Colonic mucosa (tissue), 4 donors: ENCODE results near the gene CTNS. TPM values are rescaled to one million over a fixed set of nuclear protein-coding genes. Genes with fewer than 3 reads are reported as not detected.
A peak's percentile ranks its signal among the peaks of the same experiment; 100 is the strongest.

ENCODE experiments used
- DNase-seq: peaks from one replicate; pipeline ENCODE4 v3.0.0-alpha.2; 2020
- H3K27ac ChIP-seq: fragments of 200-600 bp; one replicate; pipeline ENCODE4 v1.8.0; 2021
- H3K27me3 ChIP-seq: fragments of 200-600 bp; one replicate; pipeline ENCODE4 v1.8.0; 2021
- H3K36me3 ChIP-seq: fragments of 200-600 bp; one replicate; pipeline ENCODE4 v1.8.0; 2021
- H3K4me1 ChIP-seq: fragments of 200-600 bp; one replicate; pipeline ENCODE4 v1.8.0; 2021; ENCODE audit warnings: mild to moderate bottlenecking
- H3K4me3 ChIP-seq: fragments of 200-600 bp; one replicate; pipeline ENCODE4 v1.8.0; 2021
- H3K9ac ChIP-seq, 2 donors: one replicate each; pipeline ENCODE4 v1.7.0; 2013; ENCODE audit warnings: control low read depth in 2 of 2, low read depth in 2 of 2, low read length in 2 of 2
- H3K9me3 ChIP-seq: fragments of 200-600 bp; one replicate; pipeline ENCODE4 v1.8.0; 2021
- CTCF ChIP-seq: fragments of 200-600 bp; IDR thresholded peaks from one replicate; pipeline ENCODE4 v1.8.0; 2022; ENCODE audit warnings: antibody characterized with exemption, mild to moderate bottlenecking
- intact Hi-C: fragments of 100-400 bp; cut with DNase I; formaldehyde crosslinking; loops from one replicate; pipeline ENCODE4 v1.14.1; 2022
- total RNA-seq, 2 donors: library from RNA; stranded (reverse); fragmentation: NEBNext Ultra II Directional in 1 of 2; extraction: Animal tissue kit (Norgen Biotek cat#: 25700) in 1 of 2; gene quantifications; one replicate each; pipeline ENCODE4 v1.2.1, GENCODE V29; 2021
- donor health status: healthy.
- donor health status: DM: no; HTN: no; CAD: no.
- donor health status: DM: no; HTN: no; CAD: no.

The CTNS gene
- total RNA-seq, 2 donors from 2014 or later: 7.9 to 8.1 TPM

- no peak for TF ChIP-seq CTCF
- Histone ChIP-seq H3K27me3 (no peaks in the 10 kb centered on the region), H3K36me3 (no peaks in the 10 kb centered on the region), H3K4me3 (no peak overlapping the region), H3K4me1 (no peaks in the 10 kb centered on the region), H3K9ac (no peak overlapping the region), H3K27ac (peak overlapping the region; percentile 25), H3K9me3 (no peaks in the 10 kb centered on the region)
- no peak for DNase-seq
- intact Hi-C loops: no loop called here
These were observed 74.4 kb downstream of the CTNS start for GRCh38 chr17:3710951-3711383.

Other genes starting within 250 kb of the CTNS start
- not detected for gene OR1E1, start 238.3 kb upstream of the CTNS start, total RNA-seq
- gene OR3A3, start 225.4 kb upstream of the CTNS start, total RNA-seq: not detected
- gene OR1E2, start 202.9 kb upstream of the CTNS start, total RNA-seq: not detected
- not detected for gene SPATA22, start 164.9 kb upstream of the CTNS start, total RNA-seq
- gene ASPA, start 160.8 kb upstream of the CTNS start, total RNA-seq: 1 to 10 TPM in 1 of 2 donors, under 1 TPM in 1; 0.59 to 2.0 TPM
- 1 to 10 TPM; 2.3 to 7.4 TPM for gene TRPV3, start 78.9 kb upstream of the CTNS start, total RNA-seq
- 1 to 10 TPM; 2.8 to 8.8 TPM for gene TRPV1, start 27.3 kb upstream of the CTNS start, total RNA-seq
- 10 to 100 TPM; 21.5 to 23.5 TPM for gene SHPK, start 510 bp upstream of the CTNS start, total RNA-seq
- gene TAX1BP3, start 31.8 kb downstream of the CTNS start, total RNA-seq: 100 to 1,000 TPM; 148 to 195 TPM
- 10 to 100 TPM; 38.1 to 61.2 TPM for gene EMC6, start 32.1 kb downstream of the CTNS start, total RNA-seq
- 1 to 10 TPM in 1 of 2 donors, under 1 TPM in 1; 0.93 to 1.5 TPM for gene P2RX5, start 59.4 kb downstream of the CTNS start, total RNA-seq
- 10 to 100 TPM in 1 of 2 donors, 1 to 10 TPM in 1; 2.6 to 13.2 TPM for gene HASPIN, start 87.1 kb downstream of the CTNS start, total RNA-seq
- gene ITGAE, start 164.4 kb downstream of the CTNS start, total RNA-seq: 10 to 100 TPM; 14.7 to 14.9 TPM
- 10 to 100 TPM; 31.3 to 41.2 TPM for gene NCBP3, start 209.5 kb downstream of the CTNS start, total RNA-seq